Mesenchymal stem cell (in vitro differentiated cells and primary cell): ENCODE measurements around the gene KIAA0753.

Experiments used
- DNase-seq: peaks from one replicate; pipeline ENCODE4 v3.0.0-alpha.2; 2013
- H2AFZ ChIP-seq: one replicate; pipeline ENCODE4 v1.6.1; 2013; ENCODE audit warnings: low read depth, mild to moderate bottlenecking, control low read depth, inconsistent platforms, low read length, moderate library complexity
- H2AK5ac ChIP-seq: 2 replicates; pipeline ENCODE4 v1.6.1; 2013; ENCODE audit warnings: low read length, moderate library complexity, mild to moderate bottlenecking, inconsistent platforms; ENCODE audit not compliant: severe bottlenecking
- H2BK120ac ChIP-seq: one replicate; pipeline ENCODE4 v1.6.1; 2013; ENCODE audit warnings: low read depth, mild to moderate bottlenecking, inconsistent platforms, low read length, moderate library complexity
- H2BK12ac ChIP-seq, 2 experiments: one replicate each; pipeline ENCODE4 v1.6.1; 2013; ENCODE audit warnings: inconsistent platforms in 2 of 2, low read length in 2 of 2, mild to moderate bottlenecking in 2 of 2, moderate library complexity in 2 of 2, control low read depth in 1 of 2
- H2BK15ac ChIP-seq: one replicate; pipeline ENCODE4 v1.6.1; 2013; ENCODE audit warnings: mild to moderate bottlenecking, low read depth, inconsistent platforms; ENCODE audit not compliant: poor library complexity, severe bottlenecking
- H2BK5ac ChIP-seq: 2 replicates; pipeline ENCODE4 v1.6.1; 2013; ENCODE audit warnings: low read depth, mild to moderate bottlenecking, low read length, control low read depth, inconsistent platforms; ENCODE audit not compliant: poor library complexity, severe bottlenecking
- H3K14ac ChIP-seq, 2 experiments: one replicate each; pipeline ENCODE4 v1.6.1; 2013; ENCODE audit warnings: inconsistent platforms in 2 of 2, low read length in 2 of 2, control low read depth in 1 of 2, mild to moderate bottlenecking in 1 of 2, moderate library complexity in 1 of 2
- H3K18ac ChIP-seq, 2 experiments: one replicate each; pipeline ENCODE4 v1.6.1; 2013; ENCODE audit warnings: inconsistent platforms in 2 of 2, low read length in 2 of 2, control low read depth in 1 of 2, low read depth in 1 of 2, mild to moderate bottlenecking in 1 of 2
- H3K23ac ChIP-seq, 2 experiments: one replicate each; pipeline ENCODE4 v1.6.1; 2013; ENCODE audit warnings: inconsistent platforms in 2 of 2, low read length in 2 of 2, mild to moderate bottlenecking in 2 of 2, moderate library complexity in 2 of 2, control low read depth in 1 of 2
- H3K27ac ChIP-seq: 2 replicates; pipeline ENCODE4 v1.5.1; 2013; ENCODE audit warnings: mild to moderate bottlenecking, moderate library complexity, low read length, control low read depth, inconsistent platforms; ENCODE audit not compliant: poor library complexity, severe bottlenecking
- H3K27me3 ChIP-seq, 2 experiments: 2 replicates each; pipeline versions ENCODE4 v1.6.1 to v1.7.0; 2013; ENCODE audit warnings: low read length in 2 of 2, mild to moderate bottlenecking in 2 of 2, moderate library complexity in 2 of 2, control low read depth in 1 of 2, inconsistent platforms in 1 of 2; ENCODE audit not compliant: control insufficient read depth in 1 of 2, insufficient read depth in 1 of 2
- H3K36me3 ChIP-seq, 2 experiments: 2 replicates each; pipeline versions ENCODE4 v1.6.1 to v1.7.0; 2013; ENCODE audit warnings: low read length in 2 of 2, control low read depth in 1 of 2, inconsistent platforms in 1 of 2, low read depth in 1 of 2, mild to moderate bottlenecking in 1 of 2; ENCODE audit not compliant: insufficient read depth in 2 of 2, control insufficient read depth in 1 of 2
- H3K4ac ChIP-seq, 2 experiments: one replicate each; pipeline ENCODE4 v1.6.1; 2013; ENCODE audit warnings: inconsistent platforms in 2 of 2, low read length in 2 of 2, mild to moderate bottlenecking in 2 of 2, moderate library complexity in 2 of 2, control low read depth in 1 of 2, low read depth in 1 of 2
- H3K4me1 ChIP-seq: 2 replicates; pipeline ENCODE4 v1.6.1; 2013; ENCODE audit warnings: low read depth, low read length, control low read depth; ENCODE audit not compliant: control insufficient read depth, insufficient read depth
- H3K4me2 ChIP-seq: 2 replicates; pipeline ENCODE4 v1.6.1; 2013; ENCODE audit warnings: low read length, mild to moderate bottlenecking, inconsistent platforms; ENCODE audit not compliant: poor library complexity, severe bottlenecking
- H3K4me3 ChIP-seq, 2 experiments: 2 replicates each; pipeline versions ENCODE4 v1.5.1 to v1.7.0; 2013; ENCODE audit warnings: low read length in 2 of 2, mild to moderate bottlenecking in 2 of 2, control low read depth in 1 of 2, low read depth in 1 of 2; ENCODE audit not compliant: insufficient read depth in 1 of 2
- H3K79me1 ChIP-seq: replicated peaks from 2 replicates; pipeline ENCODE4 v1.6.1; 2013; ENCODE audit warnings: mild to moderate bottlenecking, control low read depth, low read length, inconsistent platforms; ENCODE audit not compliant: poor library complexity, severe bottlenecking
- H3K9ac ChIP-seq: 2 replicates; pipeline ENCODE4 v1.7.0; 2013; ENCODE audit warnings: mild to moderate bottlenecking, low read length, moderate library complexity
- H3K9me3 ChIP-seq: 2 replicates; pipeline ENCODE4 v1.7.0; 2013; ENCODE audit warnings: mild to moderate bottlenecking, low read length; ENCODE audit not compliant: control insufficient read depth
- H4K8ac ChIP-seq: one replicate; pipeline ENCODE4 v1.6.1; 2013; ENCODE audit warnings: inconsistent platforms, mild to moderate bottlenecking, low read length, moderate library complexity
- H4K91ac ChIP-seq: one replicate; pipeline ENCODE4 v1.6.1; 2013; ENCODE audit warnings: mild to moderate bottlenecking, low read length, inconsistent platforms
- WGBS: methylation state at CpG from one replicate; pipeline ENCODE4 v1.1.7; 2013; ENCODE audit warnings: mixed read lengths; 5-methylcytosine and 5-hydroxymethylcytosine counted together

Gene KIAA0753

GRCh38 chr17:6541886-6542285, 98.6 kb downstream of the KIAA0753 start:
- no peak for DNase-seq
- Histone ChIP-seq H2AK5ac (no peak overlapping the region), H4K91ac (no peak overlapping the region), H3K27ac (no peak overlapping the region), H3K23ac (no peak overlapping the region), H4K8ac (no peak overlapping the region), H3K79me1 (no peaks in the 10 kb centered on the region), H3K4ac (no peak overlapping the region), H3K4me1 (no peaks in the 10 kb centered on the region), H3K4me2 (no peak overlapping the region), H2BK12ac (no peak overlapping the region), H3K27me3 (peaks cover 26 to 53% of the 10 kb centered on the region in 2 experiments), H2BK120ac (no peak overlapping the region), H3K18ac (no peak overlapping the region), H3K36me3 (no peaks in the 10 kb centered on the region), H2BK5ac (no peak overlapping the region), H3K9me3 (peaks cover 11% of the 10 kb centered on the region), H2AFZ (no peak overlapping the region), H3K4me3 (no peak overlapping the region), H3K14ac (no peak overlapping the region), H3K9ac (no peak overlapping the region), H2BK15ac (no peak overlapping the region)
- WGBS = 90% methylated on average over 4 of the region's 4 CpGs

- peaks cover 19 to 40% of the 10 kb centered on the region in 2 experiments for H3K27me3 ChIP-seq
- no peak overlapping the region for H2BK5ac ChIP-seq
- WGBS = 81% methylated on average over 3 of the region's 3 CpGs
These were observed 100.6 kb downstream of the KIAA0753 start for GRCh38 chr17:6539871-6540270.

GRCh38 chr17:6536566-6537065, 103.9 kb downstream of the KIAA0753 start:
- peaks cover 11% of the 10 kb centered on the region for H3K9me3 ChIP-seq
- no peak overlapping the region for H3K27ac ChIP-seq
- no peak overlapping the region for H3K4me3 ChIP-seq
- H3K14ac ChIP-seq = no peak overlapping the region
- no peak overlapping the region for H2BK15ac ChIP-seq
- H3K23ac ChIP-seq = no peak overlapping the region
- no peak overlapping the region for H4K8ac ChIP-seq
- no peak overlapping the region for H3K4ac ChIP-seq
- H3K18ac ChIP-seq = no peak overlapping the region
- no peak overlapping the region for H3K4me2 ChIP-seq
- DNase-seq = no peak
- peaks cover 17 to 24% of the 10 kb centered on the region in 2 experiments for H3K27me3 ChIP-seq
- no peak overlapping the region for H4K91ac ChIP-seq
- no peaks in the 10 kb centered on the region for H3K4me1 ChIP-seq
- no peak overlapping the region for H2BK5ac ChIP-seq
- H2AFZ ChIP-seq = no peak overlapping the region
- H3K36me3 ChIP-seq = no peaks in the 10 kb centered on the region
- no peaks in the 10 kb centered on the region for H3K79me1 ChIP-seq
- no peak overlapping the region for H3K9ac ChIP-seq
- H2BK120ac ChIP-seq = no peak overlapping the region
- no peak overlapping the region for H2AK5ac ChIP-seq
- H2BK12ac ChIP-seq = no peak overlapping the region
- 88% methylated on average over 10 of the region's 10 CpGs for WGBS

More at GRCh38 chr17:6539871-6540270, 100.6 kb downstream of the KIAA0753 start:
- peaks cover 11% of the 10 kb centered on the region for H3K9me3 ChIP-seq
- H3K36me3 ChIP-seq = no peaks in the 10 kb centered on the region
- H2BK15ac ChIP-seq = no peak overlapping the region
- H3K14ac ChIP-seq = no peak overlapping the region
- no peak overlapping the region for H2BK120ac ChIP-seq
- no peak for DNase-seq
- H4K8ac ChIP-seq = no peak overlapping the region
- no peak overlapping the region for H3K9ac ChIP-seq
- H3K79me1 ChIP-seq = no peaks in the 10 kb centered on the region
- no peak overlapping the region for H4K91ac ChIP-seq
- no peak overlapping the region for H2AFZ ChIP-seq
- no peak overlapping the region for H3K27ac ChIP-seq
- no peak overlapping the region for H3K4ac ChIP-seq
- no peak overlapping the region for H2BK12ac ChIP-seq
- H3K18ac ChIP-seq = no peak overlapping the region
- H3K4me1 ChIP-seq = no peaks in the 10 kb centered on the region
- H3K4me3 ChIP-seq = no peak overlapping the region
- no peak overlapping the region for H3K23ac ChIP-seq
- H2AK5ac ChIP-seq = no peak overlapping the region
- no peak overlapping the region for H3K4me2 ChIP-seq

GRCh38 chr17:6536053-6536452, 104.5 kb downstream of the KIAA0753 start:
- WGBS = 90% methylated on average over 10 of the region's 10 CpGs

More at GRCh38 chr17:6536053-6536452, 104.5 kb downstream of the KIAA0753 start:
- DNase-seq = no peak
- H3K27ac ChIP-seq = no peak overlapping the region
- no peak overlapping the region for H2AFZ ChIP-seq
- no peak overlapping the region for H4K91ac ChIP-seq
- H2BK5ac ChIP-seq = no peak overlapping the region
- no peak overlapping the region for H2AK5ac ChIP-seq
- no peak overlapping the region for H3K4me3 ChIP-seq
- no peak overlapping the region for H3K9ac ChIP-seq
- no peaks in the 10 kb centered on the region for H3K79me1 ChIP-seq
- no peak overlapping the region for H4K8ac ChIP-seq
- H2BK120ac ChIP-seq = no peak overlapping the region
- no peak overlapping the region for H3K4me2 ChIP-seq
- no peak overlapping the region for H3K14ac ChIP-seq
- no peak overlapping the region for H3K18ac ChIP-seq
- H3K4me1 ChIP-seq = no peaks in the 10 kb centered on the region
- peaks cover 11% of the 10 kb centered on the region for H3K9me3 ChIP-seq
- H2BK15ac ChIP-seq = no peak overlapping the region
- H3K4ac ChIP-seq = no peak overlapping the region
- H3K23ac ChIP-seq = no peak overlapping the region
- peaks cover 16 to 19% of the 10 kb centered on the region in 2 experiments for H3K27me3 ChIP-seq
- H2BK12ac ChIP-seq = no peak overlapping the region
- H3K36me3 ChIP-seq = no peaks in the 10 kb centered on the region
